Suprapubic skin (tissue), 2 donors: ENCODE results near the gene ASB6.

Source experiments
- EP300 ChIP-seq: sonication (generic); formaldehyde crosslinking; IDR thresholded peaks from one replicate; pipeline ENCODE4 v1.6.1; 2017; ENCODE audit warnings: antibody characterized with exemption
- POLR2A ChIP-seq, 2 donors: fragments of 450-650 bp; IDR thresholded peaks; one replicate each; pipeline ENCODE4 v1.6.1; 2017; ENCODE audit warnings: antibody characterized with exemption in 2 of 2, mild to moderate bottlenecking in 2 of 2, moderate library complexity in 2 of 2

DNA sequence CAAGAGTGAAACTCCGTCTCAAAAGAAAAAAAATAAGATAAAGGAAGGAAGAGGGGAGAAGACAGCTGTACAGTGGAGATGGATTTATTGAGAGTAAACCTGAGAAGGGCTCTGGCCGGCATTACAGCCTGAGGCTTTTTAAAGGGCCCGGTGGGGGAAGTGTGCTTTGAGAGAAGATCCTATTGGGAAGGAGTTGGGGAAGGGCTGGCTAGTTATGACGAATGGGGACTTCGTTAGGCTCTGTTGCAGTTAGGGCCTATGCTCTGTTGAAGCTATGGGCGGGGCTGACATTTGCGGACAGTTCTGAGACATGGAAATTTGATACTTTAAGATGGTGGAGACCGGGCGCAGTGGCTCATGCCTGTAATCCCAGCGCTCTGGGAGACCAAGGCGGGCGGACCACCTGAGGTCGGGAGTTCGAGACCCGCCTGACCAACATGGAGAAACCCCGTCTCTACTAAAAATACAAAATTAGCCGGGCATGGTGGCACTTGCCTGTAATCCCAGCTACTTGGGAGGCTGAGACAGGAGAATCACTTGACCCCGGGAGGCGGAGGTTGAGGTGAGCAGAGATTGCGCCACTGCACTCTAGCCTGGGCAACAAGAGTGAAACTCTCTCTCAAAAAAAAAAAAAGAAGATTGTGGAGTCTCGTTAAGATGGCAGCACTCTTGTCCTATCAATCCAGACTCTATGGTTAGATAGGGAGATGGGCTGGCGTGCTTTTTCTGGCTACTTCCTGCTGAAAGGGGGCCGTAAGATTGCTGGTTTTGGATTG, 54.3 kb downstream of the ASB6 start:
- TF ChIP-seq EP300 (no peak), POLR2A (IDR thresholded peaks at IDR 0.05) (no peak)
